Stomach (tissue), 4 donors: ENCODE measurements around the gene ACACA.

Experiments
- EP300 ChIP-seq: sonication (generic); formaldehyde crosslinking; IDR thresholded peaks from one replicate; pipeline ENCODE4 v1.6.1; 2017; ENCODE audit warnings: antibody characterized with exemption
- POLR2A ChIP-seq, 4 donors: fragments of 450-650 bp; IDR thresholded peaks; one replicate each; pipeline ENCODE4 v1.6.1; 2016; ENCODE audit warnings: antibody characterized with exemption in 4 of 4, control low read depth in 2 of 4, mild to moderate bottlenecking in 1 of 4, moderate library complexity in 1 of 4

GRCh38 chr17:37089956-37090355 lies 316.7 kb downstream of the ACACA start:
- no peak for TF ChIP-seq EP300
- no peak for TF ChIP-seq POLR2A (IDR thresholded peaks at IDR 0.05)
